Breast epithelium (tissue), 4 donors: ENCODE results near the gene MSL1. TPM values are rescaled to one million over a fixed set of nuclear protein-coding genes. Genes with fewer than 3 reads are reported as not detected.

Experiments
- DNase-seq, 2 donors: peaks; one replicate each; pipeline ENCODE4 v3.0.0-alpha.2; 2019; ENCODE audit warnings: low spot score in 2 of 2
- H3K27ac ChIP-seq, 2 donors: fragments of 200-600 bp; sonication (generic) in 1 of 2; one replicate each; pipeline ENCODE4 v1.5.1; 2016 to 2019; ENCODE audit warnings: mild to moderate bottlenecking in 1 of 2
- H3K27me3 ChIP-seq, 2 donors: fragments of 200-600 bp; sonication (generic) in 1 of 2; one replicate each; pipeline versions ENCODE4 v1.5.1 to v1.6.0; 2017 to 2019; ENCODE audit warnings: control low read depth in 1 of 2, mild to moderate bottlenecking in 1 of 2
- H3K36me3 ChIP-seq: fragments of 200-600 bp; one replicate; pipeline ENCODE4 v1.5.1; 2019
- H3K4me1 ChIP-seq, 2 donors: fragments of 200-600 bp; sonication (generic); one replicate each; pipeline ENCODE4 v1.5.1; 2016 to 2019; ENCODE audit warnings: control low read depth in 1 of 2
- H3K4me3 ChIP-seq, 3 donors: fragments of 200-600 bp; sonication (generic); 1 replicate in 2 of 3; 2 replicates in 1 of 3; pipeline ENCODE4 v1.5.1; 2016 to 2019; ENCODE audit warnings: mild to moderate bottlenecking in 3 of 3, moderate library complexity in 2 of 3
- H3K9me3 ChIP-seq, 2 donors: fragments of 200-600 bp; sonication (generic) in 1 of 2; one replicate each; pipeline ENCODE4 v1.5.1; 2016 to 2019; ENCODE audit warnings: control low read depth in 1 of 2
- POLR2A ChIP-seq: fragments of 450-650 bp; IDR thresholded peaks from one replicate; pipeline ENCODE4 v1.6.1; 2016; ENCODE audit warnings: antibody characterized with exemption, mild to moderate bottlenecking, moderate library complexity
- POLR2AphosphoS5 ChIP-seq, 3 donors: sonication (generic); formaldehyde crosslinking; IDR thresholded peaks; one replicate each; pipeline ENCODE4 v1.6.1; 2017; ENCODE audit warnings: antibody characterized with exemption in 3 of 3
- intact Hi-C: fragments of 100-400 bp; cut with DNase I; formaldehyde crosslinking; loops from one replicate; pipeline ENCODE4 v1.15.1; 2023; ENCODE audit warnings: low total_unique reads
- total RNA-seq, 3 donors: library from RNA; depleted of rRNA; stranded (reverse); fragments of >200 nt; gene quantifications; one replicate each; pipeline ENCODE4 v1.1.0, GENCODE V29; 2016
- TF ChIP-seq, protein P1 (sequence below), 3 donors: fragments of 450-650 bp; IDR thresholded peaks; one replicate each; pipeline ENCODE4 v1.5.1; 2016 to 2017; ENCODE audit warnings: antibody characterized with exemption in 3 of 3, mild to moderate bottlenecking in 3 of 3, moderate library complexity in 3 of 3

The MSL1 gene
- total RNA-seq, 3 donors from 2014 or later: 49.3 to 79.3 (median 78.2) TPM

DNA sequence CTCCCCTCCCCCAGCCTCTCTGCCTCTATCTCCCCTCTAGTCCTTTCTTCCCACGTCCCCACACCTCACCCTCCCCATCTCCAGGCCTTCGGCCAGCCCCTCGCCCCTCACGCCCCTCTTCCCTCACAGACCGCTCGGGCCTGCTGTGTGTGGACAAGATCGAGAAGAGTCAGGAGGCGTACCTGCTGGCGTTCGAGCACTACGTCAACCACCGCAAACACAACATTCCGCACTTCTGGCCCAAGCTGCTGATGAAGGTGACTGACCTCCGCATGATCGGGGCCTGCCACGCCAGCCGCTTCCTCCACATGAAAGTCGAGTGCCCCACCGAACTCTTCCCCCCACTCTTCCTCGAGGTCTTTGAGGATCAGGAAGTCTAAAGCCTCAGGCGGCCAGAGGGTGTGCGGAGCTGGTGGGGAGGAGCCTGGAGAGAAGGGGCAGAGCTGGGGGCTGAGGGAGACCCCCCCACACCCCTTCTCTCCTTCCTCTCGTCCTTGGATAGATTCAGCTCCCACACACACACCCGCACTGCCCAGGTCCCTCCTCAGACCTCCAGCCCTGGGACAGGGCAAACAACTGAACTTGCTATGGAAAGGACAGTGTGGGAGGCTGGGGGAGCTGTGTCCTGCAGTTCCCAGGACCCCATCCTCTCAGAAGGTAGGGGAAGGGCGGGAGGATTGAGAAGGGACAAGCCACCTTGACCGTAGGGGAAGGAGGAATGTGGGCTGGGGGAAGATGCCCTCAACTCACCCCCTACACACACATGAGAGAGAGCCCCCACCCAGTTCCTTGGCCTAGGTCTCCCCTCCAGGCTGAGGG, 32.5 kb upstream of the MSL1 start:
- Histone ChIP-seq H3K27ac (peak overlapping the region; percentile 95 to 99), H3K4me3 (no peak overlapping the region), H3K9me3 (no peaks in the 10 kb centered on the region), H3K36me3 (peaks cover 5% of the 10 kb centered on the region), H3K4me1 (peaks cover 4 to 7% of the 10 kb centered on the region in 2 donors), H3K27me3 (no peaks in the 10 kb centered on the region)
- intact Hi-C loops: loop anchor here (5.0 kb wide), 1 partner anchor 842 kb away; no protein-coding TSS in a partner anchor
- no peak for DNase-seq
- TF ChIP-seq POLR2AphosphoS5 (IDR thresholded peaks at IDR 0.05) (no peak), POLR2A (no peak)
- TF ChIP-seq, protein P1, sequence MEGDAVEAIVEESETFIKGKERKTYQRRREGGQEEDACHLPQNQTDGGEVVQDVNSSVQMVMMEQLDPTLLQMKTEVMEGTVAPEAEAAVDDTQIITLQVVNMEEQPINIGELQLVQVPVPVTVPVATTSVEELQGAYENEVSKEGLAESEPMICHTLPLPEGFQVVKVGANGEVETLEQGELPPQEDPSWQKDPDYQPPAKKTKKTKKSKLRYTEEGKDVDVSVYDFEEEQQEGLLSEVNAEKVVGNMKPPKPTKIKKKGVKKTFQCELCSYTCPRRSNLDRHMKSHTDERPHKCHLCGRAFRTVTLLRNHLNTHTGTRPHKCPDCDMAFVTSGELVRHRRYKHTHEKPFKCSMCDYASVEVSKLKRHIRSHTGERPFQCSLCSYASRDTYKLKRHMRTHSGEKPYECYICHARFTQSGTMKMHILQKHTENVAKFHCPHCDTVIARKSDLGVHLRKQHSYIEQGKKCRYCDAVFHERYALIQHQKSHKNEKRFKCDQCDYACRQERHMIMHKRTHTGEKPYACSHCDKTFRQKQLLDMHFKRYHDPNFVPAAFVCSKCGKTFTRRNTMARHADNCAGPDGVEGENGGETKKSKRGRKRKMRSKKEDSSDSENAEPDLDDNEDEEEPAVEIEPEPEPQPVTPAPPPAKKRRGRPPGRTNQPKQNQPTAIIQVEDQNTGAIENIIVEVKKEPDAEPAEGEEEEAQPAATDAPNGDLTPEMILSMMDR (IDR thresholded peaks at IDR 0.05): no peak

DNA sequence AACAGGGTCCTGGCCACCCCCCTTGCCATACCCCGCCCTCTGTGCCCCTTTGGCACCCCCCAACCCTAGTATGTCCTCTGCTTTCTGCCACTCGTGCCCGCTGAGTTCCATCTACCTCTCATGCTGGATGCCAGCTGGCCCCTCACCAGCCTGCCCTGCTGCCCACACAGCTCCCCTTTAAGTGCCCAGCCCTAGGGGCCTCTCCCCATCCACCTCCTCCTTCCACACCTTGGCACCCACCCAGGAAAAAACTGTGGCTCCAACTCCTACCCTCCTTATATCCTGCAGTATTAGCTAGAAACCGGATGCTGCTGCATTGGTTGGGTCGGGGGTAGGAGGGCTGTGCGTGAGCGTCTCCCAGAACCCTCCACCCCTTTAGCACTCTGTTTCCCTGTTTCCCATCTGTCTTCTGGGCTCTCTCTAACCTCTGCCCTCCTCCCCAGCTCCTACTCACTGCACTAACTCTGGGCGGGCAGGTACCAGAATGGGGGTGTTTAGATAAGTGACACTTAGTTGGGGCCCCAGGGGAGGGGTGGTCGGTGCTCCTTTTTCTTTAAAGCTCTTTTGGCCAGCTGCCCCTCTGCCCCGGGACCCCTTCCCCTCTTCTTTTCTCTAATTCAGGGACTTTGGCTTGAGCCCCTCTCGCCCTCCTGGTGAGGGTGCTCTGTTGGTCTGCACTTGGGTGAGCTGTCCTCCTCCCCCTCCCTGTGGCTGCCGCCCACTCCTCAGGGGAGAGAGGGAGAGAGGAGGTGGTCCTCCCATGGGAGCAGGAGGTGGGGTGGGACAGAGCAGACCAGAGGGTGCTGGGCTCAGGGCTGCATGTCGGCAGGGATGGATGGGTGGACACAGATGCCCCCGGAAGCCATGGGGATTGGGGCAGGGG, 31.3 kb upstream of the MSL1 start:
- Histone ChIP-seq H3K4me3 (no peak overlapping the region), H3K36me3 (peaks cover 5% of the 10 kb centered on the region), H3K27ac (peak overlapping the region; percentile 95 to 99), H3K4me1 (peaks cover 5 to 9% of the 10 kb centered on the region in 2 donors), H3K27me3 (no peaks in the 10 kb centered on the region), H3K9me3 (no peaks in the 10 kb centered on the region)
- TF ChIP-seq POLR2A (no peak), POLR2AphosphoS5 (IDR thresholded peaks at IDR 0.05) (no peak)
- TF ChIP-seq, protein P1 (IDR thresholded peaks at IDR 0.05): no peak
- DNase-seq: no peak
- intact Hi-C loops: no loop called here

DNA sequence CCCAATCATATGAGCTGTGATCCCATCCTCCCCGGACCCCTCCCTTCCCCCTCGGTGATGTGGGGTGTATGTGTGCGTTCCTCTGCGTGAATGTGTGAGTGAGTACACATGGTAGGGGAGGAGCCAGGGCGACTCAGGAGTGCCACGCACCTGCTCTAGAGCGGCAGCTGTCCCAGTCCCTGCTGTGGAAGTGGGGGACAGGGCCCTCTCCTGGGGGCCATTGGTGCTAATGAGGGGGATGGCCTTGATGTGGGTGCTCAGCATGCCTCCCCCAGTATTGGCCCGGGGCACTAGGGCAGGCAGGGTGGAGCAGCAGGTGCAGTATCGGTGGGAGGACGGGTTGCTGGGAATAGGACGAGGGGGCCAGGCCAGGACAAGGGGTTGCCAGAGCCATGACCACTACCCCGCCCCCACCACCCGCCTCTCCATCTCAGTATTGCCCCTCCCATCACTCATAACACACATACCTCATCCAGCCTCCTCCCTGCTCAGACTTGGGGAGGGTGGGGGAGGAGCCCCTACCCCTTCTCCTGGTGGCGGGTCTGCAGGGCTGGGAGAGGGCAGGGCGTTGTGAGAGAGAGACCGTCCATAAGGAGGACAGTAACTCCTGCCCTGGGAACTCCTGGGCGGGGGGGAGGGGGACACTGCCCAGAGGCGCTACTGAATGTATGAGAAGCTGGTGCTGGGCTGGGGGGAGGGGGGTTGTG, 29.9 kb upstream of the MSL1 start:
- H3K27me3 ChIP-seq: no peaks in the 10 kb centered on the region
- peaks cover 13 to 18% of the 10 kb centered on the region in 2 donors for H3K4me1 ChIP-seq
- TF ChIP-seq POLR2AphosphoS5 (IDR thresholded peaks at IDR 0.05) (no peak), POLR2A (no peak)
- TF ChIP-seq, protein P1 (IDR thresholded peaks at IDR 0.05): no peak
- H3K9me3 ChIP-seq: no peaks in the 10 kb centered on the region
- no peak overlapping the region for H3K4me3 ChIP-seq
- peak in 1 of 2 donors; percentile 44 for DNase-seq
- peak overlapping the region; percentile 95 to 99 for H3K27ac ChIP-seq
- intact Hi-C loops: no loop called here
- peaks cover 5% of the 10 kb centered on the region for H3K36me3 ChIP-seq

DNA sequence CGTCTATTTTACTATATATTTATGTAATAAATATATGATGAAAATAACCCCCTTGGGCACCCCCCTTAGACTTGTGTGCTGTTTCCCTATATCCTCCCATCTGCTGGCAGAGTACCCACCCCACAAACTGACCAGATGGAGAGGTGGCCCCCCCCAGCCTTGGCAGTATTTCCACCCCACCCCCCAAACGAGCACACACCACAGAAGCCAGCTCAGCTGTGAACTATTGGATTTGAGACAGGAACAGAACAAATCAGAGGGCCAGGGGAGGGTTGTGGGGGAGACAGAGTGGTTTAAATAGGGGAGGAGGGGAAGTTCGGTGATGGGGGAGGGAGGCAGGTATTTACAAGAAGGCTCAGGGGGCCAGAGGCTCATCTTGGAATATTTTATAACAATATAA, 29.2 kb upstream of the MSL1 start:
- Histone ChIP-seq H3K4me3 (peak overlapping the region in 1 of 3 donors; percentile 19), H3K9me3 (no peaks in the 10 kb centered on the region), H3K27ac (peak overlapping the region; percentile 95 to 99), H3K4me1 (peaks cover 19 to 26% of the 10 kb centered on the region in 2 donors), H3K27me3 (no peaks in the 10 kb centered on the region), H3K36me3 (peaks cover 5% of the 10 kb centered on the region)
- no peak for DNase-seq
- intact Hi-C loops: no loop called here
- TF ChIP-seq POLR2A (no peak), POLR2AphosphoS5 (IDR thresholded peaks at IDR 0.05) (no peak)
- TF ChIP-seq, protein P1 (IDR thresholded peaks at IDR 0.05): no peak
